ENCODE measurements around the gene ABCA4. TPM values are rescaled to one million over a fixed set of nuclear protein-coding genes. Genes with fewer than 3 reads are reported as not detected.

ABCA4 gene
- total RNA-seq, 1 experiment from 2014 or later = 0.22 TPM

- no peak overlapping the region for H2AFZ ChIP-seq (ENCODE audit: low read depth, low read length, poor library complexity, severe bottlenecking)
- RAD21 ChIA-PET (ENCODE audit: low non-redundant PET in 1 of 2, low total read pairs in 2 of 2, uncharacterized antibody in 2 of 2, unreplicated experiment in 2 of 2) = no interaction called here
- H4K20me1 ChIP-seq (ENCODE audit: insufficient read depth) = no peaks in the 10 kb centered on the region
- ATAC-seq (no peak), DNase-seq (ENCODE audit: low read depth, low spot score) (no peak)
- no peaks in the 10 kb centered on the region for H3K36me3 ChIP-seq (ENCODE audit: control insufficient read depth in 1 of 2, insufficient read depth in 2 of 2, low read length in 2 of 2)
- no peak overlapping the region for H3K4me2 ChIP-seq (ENCODE audit: low read length)
- H3K4me3 ChIP-seq (replicated peaks in 1 of 2; ENCODE audit: low read depth in 1 of 2, low read length in 2 of 2) = no peak overlapping the region
- TF ChIP-seq CTCF (IDR thresholded peaks at IDR 0.05 in 2 of 3, conservative IDR thresholded peaks at IDR 0.05 in 1 of 3; ENCODE audit: borderline replicate concordance in 1 of 3, insufficient read depth in 1 of 3, low read depth in 2 of 3, low read length in 2 of 3) (no peak), YY1 (IDR thresholded peaks at IDR 0.05; ENCODE audit: extremely low read depth, insufficient replicate concordance, low read depth, low read length) (no peak), ATF3 (IDR thresholded peaks at IDR 0.05) (no peak), ELF1 (IDR thresholded peaks at IDR 0.05; ENCODE audit: borderline replicate concordance, low read depth) (no peak), EZH2phosphoT487 (IDR thresholded peaks at IDR 0.05; ENCODE audit: borderline replicate concordance) (no peak), SIN3A (IDR thresholded peaks at IDR 0.05; ENCODE audit: low read depth) (no peak), RAD21 (IDR thresholded peaks at IDR 0.05; ENCODE audit: low read depth) (no peak), SRF (IDR thresholded peaks at IDR 0.05; ENCODE audit: low read depth) (no peak), ZFX (IDR thresholded peaks at IDR 0.05) (no peak), CEBPB (IDR thresholded peaks at IDR 0.05; ENCODE audit: low read depth) (no peak)
- TF ChIP-seq, protein P1, sequence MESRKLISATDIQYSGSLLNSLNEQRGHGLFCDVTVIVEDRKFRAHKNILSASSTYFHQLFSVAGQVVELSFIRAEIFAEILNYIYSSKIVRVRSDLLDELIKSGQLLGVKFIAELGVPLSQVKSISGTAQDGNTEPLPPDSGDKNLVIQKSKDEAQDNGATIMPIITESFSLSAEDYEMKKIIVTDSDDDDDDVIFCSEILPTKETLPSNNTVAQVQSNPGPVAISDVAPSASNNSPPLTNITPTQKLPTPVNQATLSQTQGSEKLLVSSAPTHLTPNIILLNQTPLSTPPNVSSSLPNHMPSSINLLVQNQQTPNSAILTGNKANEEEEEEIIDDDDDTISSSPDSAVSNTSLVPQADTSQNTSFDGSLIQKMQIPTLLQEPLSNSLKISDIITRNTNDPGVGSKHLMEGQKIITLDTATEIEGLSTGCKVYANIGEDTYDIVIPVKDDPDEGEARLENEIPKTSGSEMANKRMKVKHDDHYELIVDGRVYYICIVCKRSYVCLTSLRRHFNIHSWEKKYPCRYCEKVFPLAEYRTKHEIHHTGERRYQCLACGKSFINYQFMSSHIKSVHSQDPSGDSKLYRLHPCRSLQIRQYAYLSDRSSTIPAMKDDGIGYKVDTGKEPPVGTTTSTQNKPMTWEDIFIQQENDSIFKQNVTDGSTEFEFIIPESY (IDR thresholded peaks at IDR 0.05; ENCODE audit: extremely low read depth, insufficient replicate concordance, low read length) = no peak
- TF ChIP-seq, protein P2, sequence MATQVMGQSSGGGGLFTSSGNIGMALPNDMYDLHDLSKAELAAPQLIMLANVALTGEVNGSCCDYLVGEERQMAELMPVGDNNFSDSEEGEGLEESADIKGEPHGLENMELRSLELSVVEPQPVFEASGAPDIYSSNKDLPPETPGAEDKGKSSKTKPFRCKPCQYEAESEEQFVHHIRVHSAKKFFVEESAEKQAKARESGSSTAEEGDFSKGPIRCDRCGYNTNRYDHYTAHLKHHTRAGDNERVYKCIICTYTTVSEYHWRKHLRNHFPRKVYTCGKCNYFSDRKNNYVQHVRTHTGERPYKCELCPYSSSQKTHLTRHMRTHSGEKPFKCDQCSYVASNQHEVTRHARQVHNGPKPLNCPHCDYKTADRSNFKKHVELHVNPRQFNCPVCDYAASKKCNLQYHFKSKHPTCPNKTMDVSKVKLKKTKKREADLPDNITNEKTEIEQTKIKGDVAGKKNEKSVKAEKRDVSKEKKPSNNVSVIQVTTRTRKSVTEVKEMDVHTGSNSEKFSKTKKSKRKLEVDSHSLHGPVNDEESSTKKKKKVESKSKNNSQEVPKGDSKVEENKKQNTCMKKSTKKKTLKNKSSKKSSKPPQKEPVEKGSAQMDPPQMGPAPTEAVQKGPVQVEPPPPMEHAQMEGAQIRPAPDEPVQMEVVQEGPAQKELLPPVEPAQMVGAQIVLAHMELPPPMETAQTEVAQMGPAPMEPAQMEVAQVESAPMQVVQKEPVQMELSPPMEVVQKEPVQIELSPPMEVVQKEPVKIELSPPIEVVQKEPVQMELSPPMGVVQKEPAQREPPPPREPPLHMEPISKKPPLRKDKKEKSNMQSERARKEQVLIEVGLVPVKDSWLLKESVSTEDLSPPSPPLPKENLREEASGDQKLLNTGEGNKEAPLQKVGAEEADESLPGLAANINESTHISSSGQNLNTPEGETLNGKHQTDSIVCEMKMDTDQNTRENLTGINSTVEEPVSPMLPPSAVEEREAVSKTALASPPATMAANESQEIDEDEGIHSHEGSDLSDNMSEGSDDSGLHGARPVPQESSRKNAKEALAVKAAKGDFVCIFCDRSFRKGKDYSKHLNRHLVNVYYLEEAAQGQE (IDR thresholded peaks at IDR 0.05; ENCODE audit: low read depth) = no peak
- BruUV-seq (replicated peaks) = no TSS peak
- H3K27ac ChIP-seq (ENCODE audit: low read depth, low read length) = no peak overlapping the region
- H3K9me3 ChIP-seq (ENCODE audit: control insufficient read depth in 1 of 2, insufficient read depth in 1 of 2, low read depth in 1 of 2, low read length in 2 of 2) = no peaks in the 10 kb centered on the region
- H3K79me2 ChIP-seq (ENCODE audit: insufficient read depth, low read length) = no peaks in the 10 kb centered on the region
- H3K27me3 ChIP-seq (ENCODE audit: insufficient read depth, low read length) = no peaks in the 10 kb centered on the region; the same call in 1 of the 2 replicates
- intact Hi-C loops (cut with micrococcal nuclease) = no loop called here
- no peak overlapping the region for H3K9ac ChIP-seq (ENCODE audit: low read length)
- CTCF ChIA-PET = no interaction called here
- H3K4me1 ChIP-seq (ENCODE audit: control insufficient read depth in 1 of 2, insufficient read depth in 2 of 2, low read length in 2 of 2) = peaks cover 0 to 10% of the 10 kb centered on the region in 2 experiments; a peak in 2 of 4 replicates
- H3K9me2 ChIP-seq (ENCODE audit: insufficient read depth) = no peaks in the 10 kb centered on the region
- POLR2A ChIA-PET = no interaction called here
These were observed 41.6 kb downstream of the ABCA4 start for GRCh38 chr1:94079080-94079940.
